ENCODE data around the gene RSBN1.

RSBN1 gene

GRCh38 chr1:113786069-113786468, 26.2 kb downstream of the RSBN1 start:
- Histone ChIP-seq H3K36me3 (ENCODE audit: control insufficient read depth, insufficient read depth, low read length) (no peaks in the 10 kb centered on the region), H3K4me1 (ENCODE audit: control insufficient read depth, insufficient read depth, low read length) (peaks cover 17% of the 10 kb centered on the region), H3K4me3 (ENCODE audit: low read length) (no peak overlapping the region), H3K27ac (ENCODE audit: low read depth, low read length) (no peak overlapping the region), H3K27me3 (ENCODE audit: control insufficient read depth, insufficient read depth, low read length) (no peaks in the 10 kb centered on the region), H3K9ac (ENCODE audit: low read length) (no peak overlapping the region)

- H3K9ac ChIP-seq (ENCODE audit: low read length), result no peak overlapping the region
- peaks cover 17% of the 10 kb centered on the region for H3K4me1 ChIP-seq (ENCODE audit: control insufficient read depth, insufficient read depth, low read length)
- H3K4me3 ChIP-seq (ENCODE audit: low read length), result no peak overlapping the region
- H3K27me3 ChIP-seq (ENCODE audit: control insufficient read depth, insufficient read depth, low read length), result no peaks in the 10 kb centered on the region
- H3K36me3 ChIP-seq (ENCODE audit: control insufficient read depth, insufficient read depth, low read length), result no peaks in the 10 kb centered on the region
- H3K27ac ChIP-seq (ENCODE audit: low read depth, low read length), result no peak overlapping the region
Observed at GRCh38 chr1:113784104-113784779, 28.0 kb downstream of the RSBN1 start.

GRCh38 chr1:113783254-113784103, 28.8 kb downstream of the RSBN1 start:
- Histone ChIP-seq H3K4me3 (ENCODE audit: low read length) (peak overlapping the region; percentile 0), H3K27ac (ENCODE audit: low read depth, low read length) (no peak overlapping the region), H3K9ac (ENCODE audit: low read length) (no peak overlapping the region), H3K36me3 (ENCODE audit: control insufficient read depth, insufficient read depth, low read length) (no peaks in the 10 kb centered on the region), H3K27me3 (ENCODE audit: control insufficient read depth, insufficient read depth, low read length) (no peaks in the 10 kb centered on the region), H3K4me1 (ENCODE audit: control insufficient read depth, insufficient read depth, low read length) (peaks cover 17% of the 10 kb centered on the region)

- Histone ChIP-seq H3K27ac (ENCODE audit: low read depth, low read length) (no peak overlapping the region), H3K27me3 (ENCODE audit: control insufficient read depth, insufficient read depth, low read length) (no peaks in the 10 kb centered on the region), H3K4me1 (ENCODE audit: control insufficient read depth, insufficient read depth, low read length) (peaks cover 17% of the 10 kb centered on the region), H3K4me3 (ENCODE audit: low read length) (no peak overlapping the region), H3K36me3 (ENCODE audit: control insufficient read depth, insufficient read depth, low read length) (no peaks in the 10 kb centered on the region), H3K9ac (ENCODE audit: low read length) (no peak overlapping the region)
Observed at GRCh38 chr1:113782406-113782805, 29.9 kb downstream of the RSBN1 start.

GRCh38 chr1:113780374-113781146, 31.7 kb downstream of the RSBN1 start:
- no peak overlapping the region for H3K27ac ChIP-seq (ENCODE audit: low read depth, low read length)
- no peaks in the 10 kb centered on the region for H3K36me3 ChIP-seq (ENCODE audit: control insufficient read depth, insufficient read depth, low read length)
- no peak overlapping the region for H3K9ac ChIP-seq (ENCODE audit: low read length)
- peaks cover 17% of the 10 kb centered on the region for H3K4me1 ChIP-seq (ENCODE audit: control insufficient read depth, insufficient read depth, low read length)
- no peaks in the 10 kb centered on the region for H3K27me3 ChIP-seq (ENCODE audit: control insufficient read depth, insufficient read depth, low read length)
- H3K4me3 ChIP-seq (ENCODE audit: low read length), result no peak overlapping the region

- Histone ChIP-seq H3K36me3 (ENCODE audit: control insufficient read depth, insufficient read depth, low read length) (no peaks in the 10 kb centered on the region), H3K27me3 (ENCODE audit: control insufficient read depth, insufficient read depth, low read length) (no peaks in the 10 kb centered on the region), H3K4me1 (ENCODE audit: control insufficient read depth, insufficient read depth, low read length) (peaks cover 17% of the 10 kb centered on the region), H3K4me3 (ENCODE audit: low read length) (no peak overlapping the region), H3K9ac (ENCODE audit: low read length) (no peak overlapping the region), H3K27ac (ENCODE audit: low read depth, low read length) (no peak overlapping the region)
Observed at GRCh38 chr1:113779542-113779941, 32.7 kb downstream of the RSBN1 start.

GRCh38 chr1:113777561-113777960, 34.7 kb downstream of the RSBN1 start:
- no peaks in the 10 kb centered on the region for H3K36me3 ChIP-seq (ENCODE audit: control insufficient read depth, insufficient read depth, low read length)
- H3K27ac ChIP-seq (ENCODE audit: low read depth, low read length), result no peak overlapping the region
- no peaks in the 10 kb centered on the region for H3K27me3 ChIP-seq (ENCODE audit: control insufficient read depth, insufficient read depth, low read length)
- H3K9ac ChIP-seq (ENCODE audit: low read length), result no peak overlapping the region
- no peak overlapping the region for H3K4me3 ChIP-seq (ENCODE audit: low read length)
- peaks cover 7% of the 10 kb centered on the region for H3K4me1 ChIP-seq (ENCODE audit: control insufficient read depth, insufficient read depth, low read length)

GRCh38 chr1:113770031-113770430, 42.2 kb downstream of the RSBN1 start:
- H3K27ac ChIP-seq (ENCODE audit: low read depth, low read length), result no peak overlapping the region
- peaks cover 13% of the 10 kb centered on the region for H3K4me1 ChIP-seq (ENCODE audit: control insufficient read depth, insufficient read depth, low read length)
- H3K4me3 ChIP-seq (ENCODE audit: low read length), result no peak overlapping the region
- no peak overlapping the region for H3K9ac ChIP-seq (ENCODE audit: low read length)
- no peaks in the 10 kb centered on the region for H3K27me3 ChIP-seq (ENCODE audit: control insufficient read depth, insufficient read depth, low read length)
- no peaks in the 10 kb centered on the region for H3K36me3 ChIP-seq (ENCODE audit: control insufficient read depth, insufficient read depth, low read length)

GRCh38 chr1:113769601-113769970, 42.7 kb downstream of the RSBN1 start:
- Histone ChIP-seq H3K27me3 (ENCODE audit: control insufficient read depth, insufficient read depth, low read length) (no peaks in the 10 kb centered on the region), H3K4me1 (ENCODE audit: control insufficient read depth, insufficient read depth, low read length) (peaks cover 15% of the 10 kb centered on the region), H3K9ac (ENCODE audit: low read length) (no peak overlapping the region), H3K27ac (ENCODE audit: low read depth, low read length) (no peak overlapping the region), H3K4me3 (ENCODE audit: low read length) (no peak overlapping the region), H3K36me3 (ENCODE audit: control insufficient read depth, insufficient read depth, low read length) (no peaks in the 10 kb centered on the region)

GRCh38 chr1:113768916-113769600, 43.2 kb downstream of the RSBN1 start:
- Histone ChIP-seq H3K9ac (ENCODE audit: low read length) (no peak overlapping the region), H3K4me1 (ENCODE audit: control insufficient read depth, insufficient read depth, low read length) (peaks cover 15% of the 10 kb centered on the region), H3K27me3 (ENCODE audit: control insufficient read depth, insufficient read depth, low read length) (no peaks in the 10 kb centered on the region), H3K4me3 (ENCODE audit: low read length) (no peak overlapping the region), H3K36me3 (ENCODE audit: control insufficient read depth, insufficient read depth, low read length) (no peaks in the 10 kb centered on the region), H3K27ac (ENCODE audit: low read depth, low read length) (peak overlapping the region; percentile 3)

- Histone ChIP-seq H3K27me3 (ENCODE audit: control insufficient read depth, insufficient read depth, low read length) (no peaks in the 10 kb centered on the region), H3K4me1 (ENCODE audit: control insufficient read depth, insufficient read depth, low read length) (peaks cover 13% of the 10 kb centered on the region), H3K4me3 (ENCODE audit: low read length) (no peak overlapping the region), H3K9ac (ENCODE audit: low read length) (no peak overlapping the region), H3K27ac (ENCODE audit: low read depth, low read length) (peak overlapping the region; percentile 48), H3K36me3 (ENCODE audit: control insufficient read depth, insufficient read depth, low read length) (no peaks in the 10 kb centered on the region)
Observed at GRCh38 chr1:113765306-113766230, 46.7 kb downstream of the RSBN1 start.

Data from rectal smooth muscle tissue (tissue), 1 donor.